OCI-LY3 (cell line): ENCODE results near the gene ARHGEF11.
A peak's percentile ranks its signal among the peaks of the same experiment; 100 is the strongest.

Experiments used
- EZH2phosphoT487 ChIP-seq: fragments of 200-600 bp; shearing (Covaris generic); IDR thresholded peaks from 2 replicates; pipeline ENCODE4 v1.6.1; 2018; ENCODE audit warnings: antibody characterized with exemption, mixed run types, low read depth
- TF ChIP-seq, protein P1 (sequence below): fragments of 200-600, 300-600 bp; sonication (generic); IDR thresholded peaks from 2 replicates; pipeline ENCODE4 v1.5.1; 2014; ENCODE audit warnings: antibody characterized with exemption, low read length, low read depth

DNA sequence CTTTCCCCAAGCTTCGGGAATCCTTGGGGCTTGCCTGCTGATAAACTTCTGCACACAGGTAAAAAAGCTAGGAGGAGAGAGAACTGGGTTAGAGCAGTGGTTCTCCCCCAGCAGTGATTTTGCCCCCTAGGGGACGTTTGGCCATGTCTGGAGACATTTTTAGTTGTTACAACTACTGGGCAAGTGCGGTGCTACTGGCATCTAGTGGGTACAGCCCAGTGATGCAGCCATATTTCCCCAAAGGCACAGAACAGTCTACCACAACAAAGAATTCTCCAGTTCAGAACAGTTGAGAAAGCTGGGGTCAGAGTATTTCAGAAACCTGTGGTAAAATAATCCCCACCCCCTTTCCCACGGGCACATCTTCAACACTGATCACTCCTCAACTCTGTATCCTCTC lies 83.8 kb downstream of the ARHGEF11 start:
- TF ChIP-seq, protein P1, sequence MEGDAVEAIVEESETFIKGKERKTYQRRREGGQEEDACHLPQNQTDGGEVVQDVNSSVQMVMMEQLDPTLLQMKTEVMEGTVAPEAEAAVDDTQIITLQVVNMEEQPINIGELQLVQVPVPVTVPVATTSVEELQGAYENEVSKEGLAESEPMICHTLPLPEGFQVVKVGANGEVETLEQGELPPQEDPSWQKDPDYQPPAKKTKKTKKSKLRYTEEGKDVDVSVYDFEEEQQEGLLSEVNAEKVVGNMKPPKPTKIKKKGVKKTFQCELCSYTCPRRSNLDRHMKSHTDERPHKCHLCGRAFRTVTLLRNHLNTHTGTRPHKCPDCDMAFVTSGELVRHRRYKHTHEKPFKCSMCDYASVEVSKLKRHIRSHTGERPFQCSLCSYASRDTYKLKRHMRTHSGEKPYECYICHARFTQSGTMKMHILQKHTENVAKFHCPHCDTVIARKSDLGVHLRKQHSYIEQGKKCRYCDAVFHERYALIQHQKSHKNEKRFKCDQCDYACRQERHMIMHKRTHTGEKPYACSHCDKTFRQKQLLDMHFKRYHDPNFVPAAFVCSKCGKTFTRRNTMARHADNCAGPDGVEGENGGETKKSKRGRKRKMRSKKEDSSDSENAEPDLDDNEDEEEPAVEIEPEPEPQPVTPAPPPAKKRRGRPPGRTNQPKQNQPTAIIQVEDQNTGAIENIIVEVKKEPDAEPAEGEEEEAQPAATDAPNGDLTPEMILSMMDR: peak; percentile 43
- TF ChIP-seq EZH2phosphoT487: no peak
